H1 (cell line): ENCODE results near the gene UGT1A6. TPM values are rescaled to one million over a fixed set of nuclear protein-coding genes. Genes with fewer than 3 reads are reported as not detected.

Experiments used
- CTCF ChIA-PET: fragments of 300-600 bp; sonication (Branson Sonifier 250); formaldehyde crosslinking; loops from one replicate; lab custom pipeline; 2021; ENCODE audit not compliant: partially characterized antibody; lab: Charles Lee
- POLR2A ChIA-PET: fragments of 300-600 bp; sonication (Branson Sonifier 250); formaldehyde crosslinking; loops from one replicate; lab custom pipeline; 2021; ENCODE audit warnings: inconsistent platforms; ENCODE audit not compliant: partially characterized antibody; lab: Charles Lee
- DNase-seq, 2 experiments: peaks; one replicate each; pipeline versions ENCODE4 v3.0.0 to v3.0.0-alpha.2; 2010 to 2022; ENCODE audit warnings: low spot score in 2 of 2, low read depth in 1 of 2, mixed read lengths in 1 of 2
- FAIRE-seq: peaks from 2 replicates; lab custom pipeline; 2011; peaks lifted over from hg19 to GRCh38; lab: Jason Lieb, UNC
- H2AFZ ChIP-seq: 2 replicates; pipeline ENCODE4 v1.8.1; 2012; ENCODE audit warnings: low read length, inconsistent platforms
- H2AK5ac ChIP-seq: 2 replicates; pipeline ENCODE4 v1.6.1; 2013; ENCODE audit warnings: low read depth, low read length
- H2BK120ac ChIP-seq: replicated peaks from 2 replicates; pipeline ENCODE3; 2013; ENCODE audit warnings: low read depth, low read length, inconsistent platforms
- H2BK12ac ChIP-seq: 2 replicates; pipeline ENCODE4 v1.6.1; 2013; ENCODE audit warnings: low read depth, low read length
- H2BK15ac ChIP-seq: 2 replicates; pipeline ENCODE4 v1.6.1; 2013; ENCODE audit warnings: low read length
- H2BK20ac ChIP-seq: 2 replicates; pipeline ENCODE4 v1.6.1; 2013; ENCODE audit warnings: low read length
- H2BK5ac ChIP-seq: 2 replicates; pipeline ENCODE4 v1.6.1; 2013; ENCODE audit warnings: low read depth, low read length
- H3K14ac ChIP-seq: 2 replicates; pipeline ENCODE4 v1.6.1; 2013; ENCODE audit warnings: inconsistent platforms; ENCODE audit not compliant: insufficient read length
- H3K18ac ChIP-seq: 2 replicates; pipeline ENCODE4 v1.6.1; 2013; ENCODE audit warnings: low read length; ENCODE audit errors: extremely low read depth
- H3K23ac ChIP-seq: 2 replicates; pipeline ENCODE4 v1.6.1; 2013; ENCODE audit warnings: inconsistent platforms; ENCODE audit not compliant: insufficient read length
- H3K23me2 ChIP-seq: 2 replicates; pipeline ENCODE4 v1.6.1; 2013; ENCODE audit warnings: low read depth, low read length
- H3K27ac ChIP-seq: 2 replicates; pipeline ENCODE4 v1.6.1; 2011; ENCODE audit warnings: low read depth, low read length, inconsistent platforms
- H3K27me3 ChIP-seq, 4 experiments: replicated peaks in 1 of 4; 1 replicate in 1 of 4; 2 replicates in 3 of 4; pipeline versions ENCODE4 v1.6.1 to v1.8.1; 2011 to 2013; ENCODE audit warnings: low read length in 3 of 4, mild to moderate bottlenecking in 3 of 4, inconsistent platforms in 2 of 4, mixed read lengths in 2 of 4, moderate library complexity in 1 of 4; ENCODE audit not compliant: control insufficient read depth in 3 of 4, insufficient read depth in 3 of 4; ENCODE audit errors: extremely low read depth in 1 of 4
- H3K36me3 ChIP-seq, 4 experiments: 2 replicates each; pipeline versions ENCODE4 v1.6.1 to v1.8.1; 2011 to 2013; ENCODE audit warnings: mild to moderate bottlenecking in 4 of 4, low read length in 3 of 4, moderate library complexity in 2 of 4, control low read depth in 1 of 4, inconsistent platforms in 1 of 4; ENCODE audit not compliant: insufficient read depth in 4 of 4, control insufficient read depth in 2 of 4
- H3K4ac ChIP-seq: replicated peaks from 2 replicates; pipeline ENCODE3; 2013; ENCODE audit warnings: low read length, low read depth, mixed read lengths, inconsistent platforms; ENCODE audit not compliant: insufficient read length
- H3K4me1 ChIP-seq, 4 experiments: replicated peaks in 1 of 4; 1 replicate in 1 of 4; 2 replicates in 3 of 4; pipeline versions ENCODE4 v1.6.1 to v1.8.1; 2011 to 2013; ENCODE audit warnings: low read length in 3 of 4, inconsistent platforms in 2 of 4, mixed read lengths in 1 of 4; ENCODE audit not compliant: insufficient read depth in 4 of 4, control insufficient read depth in 3 of 4
- H3K4me2 ChIP-seq, 2 experiments: 2 replicates each; pipeline versions ENCODE4 v1.6.1 to v1.8.1; 2011 to 2013; ENCODE audit warnings: low read depth in 2 of 2, low read length in 2 of 2, control low read depth in 1 of 2, inconsistent platforms in 1 of 2, mild to moderate bottlenecking in 1 of 2; ENCODE audit not compliant: insufficient read depth in 1 of 2
- H3K4me3 ChIP-seq, 4 experiments: fragments of 200-600, 300-600 bp in 1 of 4; sonication (generic), shearing (Covaris generic), sonication (Bioruptor Twin) in 1 of 4; 2 replicates each; pipeline versions ENCODE4 v1.5.1 to v1.8.1; 2011 to 2016; ENCODE audit warnings: low read length in 4 of 4, low read depth in 3 of 4, control low read depth in 2 of 4, inconsistent platforms in 2 of 4, mild to moderate bottlenecking in 2 of 4, mixed read lengths in 1 of 4, moderate library complexity in 1 of 4; ENCODE audit not compliant: insufficient read depth in 2 of 4; ENCODE audit errors: extremely low read depth in 1 of 4
- H3K56ac ChIP-seq: replicated peaks from 2 replicates; pipeline ENCODE3; 2013; ENCODE audit warnings: low read depth, mild to moderate bottlenecking, mixed read lengths, low read length, inconsistent platforms; ENCODE audit not compliant: insufficient read length
- H3K79me1 ChIP-seq: 2 replicates; pipeline ENCODE4 v1.6.1; 2013; ENCODE audit warnings: low read depth, low read length, control low read depth
- H3K79me2 ChIP-seq, 2 experiments: 2 replicates each; pipeline versions ENCODE4 v1.6.1 to v1.8.1; 2012 to 2013; ENCODE audit warnings: low read length in 2 of 2, mild to moderate bottlenecking in 2 of 2, inconsistent platforms in 1 of 2; ENCODE audit not compliant: insufficient read depth in 2 of 2, control insufficient read depth in 1 of 2
- H3K9ac ChIP-seq, 4 experiments: replicated peaks in 1 of 4; 1 replicate in 1 of 4; 2 replicates in 3 of 4; pipeline versions ENCODE4 v1.6.1 to v1.8.1; 2011 to 2013; ENCODE audit warnings: low read depth in 3 of 4, low read length in 3 of 4, control low read depth in 2 of 4, mild to moderate bottlenecking in 2 of 4, moderate library complexity in 2 of 4, inconsistent platforms in 1 of 4; ENCODE audit errors: extremely low read depth in 1 of 4
- H3K9me3 ChIP-seq, 2 experiments: 2 replicates each; pipeline versions ENCODE4 v1.6.1 to v1.8.1; 2012 to 2013; ENCODE audit warnings: mild to moderate bottlenecking in 2 of 2, moderate library complexity in 2 of 2, control low read depth in 1 of 2, inconsistent platforms in 1 of 2, low read depth in 1 of 2, low read length in 1 of 2, mixed read lengths in 1 of 2; ENCODE audit not compliant: insufficient read depth in 2 of 2
- H4K20me1 ChIP-seq, 2 experiments: replicated peaks in 1 of 2; 2 replicates each; pipeline versions ENCODE3 to v1.8.1; 2011 to 2013; ENCODE audit warnings: inconsistent platforms in 2 of 2, low read length in 2 of 2, mild to moderate bottlenecking in 1 of 2; ENCODE audit not compliant: insufficient read depth in 2 of 2, control insufficient read depth in 1 of 2
- H4K5ac ChIP-seq: 2 replicates; pipeline ENCODE4 v1.6.1; 2013; ENCODE audit warnings: low read length, low read depth, mixed read lengths, inconsistent platforms; ENCODE audit not compliant: insufficient read length
- H4K8ac ChIP-seq: 2 replicates; pipeline ENCODE4 v1.8.0; 2013; ENCODE audit warnings: mild to moderate bottlenecking, moderate library complexity, low read length, inconsistent platforms; ENCODE audit not compliant: insufficient read depth; ENCODE audit errors: extremely low read depth
- H4K91ac ChIP-seq: replicated peaks from 2 replicates; pipeline ENCODE3; 2013; ENCODE audit warnings: low read length, mixed read lengths, inconsistent platforms; ENCODE audit not compliant: insufficient read length
- ATF2 ChIP-seq: IDR thresholded peaks from 2 replicates; pipeline ENCODE4 v1.6.1; 2012; ENCODE audit warnings: low read length, inconsistent platforms
- BCL11A ChIP-seq, 2 experiments: IDR thresholded peaks; one replicate each; pipeline ENCODE4 v1.6.1; 2011; ENCODE audit warnings: low read depth in 2 of 2, low read length in 2 of 2, mild to moderate bottlenecking in 2 of 2
- EGR1 ChIP-seq: IDR thresholded peaks from 2 replicates; pipeline ENCODE4 v1.6.1; 2011; ENCODE audit warnings: low read depth, low read length, borderline replicate concordance
- KDM1A ChIP-seq: fragments of 200-600, 300-600 bp; sonication (generic); IDR thresholded peaks from 2 replicates; pipeline ENCODE4 v1.7.1; 2016; ENCODE audit warnings: mild to moderate bottlenecking, low read length, borderline replicate concordance
- NRF1 ChIP-seq: IDR thresholded peaks from 2 replicates; pipeline ENCODE4 v1.6.1; 2011; ENCODE audit warnings: mild to moderate bottlenecking, low read depth, low read length, improper control_type of control experiment
- POLR2AphosphoS5 ChIP-seq: IDR thresholded peaks from 2 replicates; pipeline ENCODE4 v1.6.1; 2011; ENCODE audit warnings: low read depth, low read length
- RXRA ChIP-seq: IDR thresholded peaks from 2 replicates; pipeline ENCODE4 v1.6.1; 2011; ENCODE audit warnings: low read depth, mild to moderate bottlenecking, low read length, moderate library complexity; ENCODE audit not compliant: insufficient read depth
- SAP30 ChIP-seq: fragments of 300-600 bp; sonication (generic); IDR thresholded peaks from 2 replicates; pipeline ENCODE4 v1.7.1; 2012; ENCODE audit warnings: low read length, moderate library complexity, mild to moderate bottlenecking, inconsistent platforms; ENCODE audit not compliant: insufficient read depth, insufficient replicate concordance
- SP4 ChIP-seq: IDR thresholded peaks from 2 replicates; pipeline ENCODE4 v1.6.1; 2012; ENCODE audit warnings: low read length, inconsistent platforms
- SUZ12 ChIP-seq: fragments of 200-600 bp; sonication (generic); IDR thresholded peaks from 2 replicates; pipeline ENCODE4 v1.6.1; 2012; ENCODE audit warnings: mild to moderate bottlenecking, inconsistent platforms, low read length, moderate library complexity, mixed read lengths
- YY1 ChIP-seq: IDR thresholded peaks from 2 replicates; pipeline ENCODE4 v1.6.1; 2011; ENCODE audit warnings: low read depth, mild to moderate bottlenecking, low read length
- WGBS, 2 experiments: shearing (Covaris generic) in 1 of 2; methylation state at CpG; one replicate each; pipeline versions ENCODE4 v1.1.6 to v1.1.7; 2013 to 2015; ENCODE audit warnings: low lambda C conversion rate in 2 of 2, mixed read lengths in 2 of 2, inconsistent platforms in 1 of 2, low coverage in 1 of 2, missing lambda C conversion rate in 1 of 2; ENCODE audit not compliant: insufficient replicate concordance in 2 of 2, insufficient coverage in 1 of 2, insufficient read length in 1 of 2; ENCODE audit errors: extremely low coverage in 1 of 2, missing lambda C conversion rate in 1 of 2; 5-methylcytosine and 5-hydroxymethylcytosine counted together
- polyA plus RNA-seq, 7 experiments: library from polyadenylated mRNA; depleted of rRNA in 3 of 7; stranded (reverse) in 5 of 7; unstranded in 2 of 7; fragments of >200 nt in 5 of 7; fragments of 200-250 nt in 2 of 7; gene quantifications; 1 replicate in 5 of 7; 2 replicates in 1 of 7; 4 replicates in 1 of 7; pipeline versions ENCODE4 v1.2.1 to v1.2.3, GENCODE V29; 2011 to 2013; ENCODE audit warnings: missing spikeins in 2 of 7, mixed read lengths in 2 of 7
- total RNA-seq: library from RNA; stranded (reverse); fragmentation: NEBNext Ultra II Directional; extraction: Animal tissue kit (Norgen Biotek cat#: 25700); gene quantifications from 2 replicates; pipeline ENCODE4 v1.2.1, GENCODE V29; 2021

The UGT1A6 gene
- total and polyA plus RNA-seq, 2 of the 8 experiments (the other 6 are each of a cell fraction or from before 2014, with no cell fraction given) = not detected

- no peaks in the 10 kb centered on the region for H3K79me2 ChIP-seq
- no peak overlapping the region for H4K91ac ChIP-seq
- H3K9me3 ChIP-seq = no peaks in the 10 kb centered on the region
- no peak overlapping the region for H2AK5ac ChIP-seq
- no peak overlapping the region for H4K5ac ChIP-seq
- H3K27me3 ChIP-seq = no peaks in the 10 kb centered on the region
- FAIRE-seq (no peak), DNase-seq (no peak)
- no peak overlapping the region for H3K27ac ChIP-seq
- H3K56ac ChIP-seq = no peak overlapping the region
- POLR2A ChIA-PET = no interaction called here
- H3K23me2 ChIP-seq = no peaks in the 10 kb centered on the region
- no peak overlapping the region for H2BK15ac ChIP-seq
- H3K4ac ChIP-seq = no peak overlapping the region
- H4K8ac ChIP-seq = no peak overlapping the region
- H2BK120ac ChIP-seq = no peak overlapping the region
- no peak overlapping the region for H2AFZ ChIP-seq
- H3K18ac ChIP-seq = no peak overlapping the region
- H2BK12ac ChIP-seq = no peak overlapping the region
- H2BK5ac ChIP-seq = no peak overlapping the region
- CTCF ChIA-PET = interaction anchor here (2.6 kb wide), 1 partner anchor 15 kb away, joined by 11 read pairs; no protein-coding TSS in a partner anchor
- no peak overlapping the region for H3K4me2 ChIP-seq
- no peak overlapping the region for H2BK20ac ChIP-seq
- TF ChIP-seq RXRA (no peak), POLR2AphosphoS5 (no peak), EGR1 (no peak), SP4 (no peak), YY1 (no peak), ATF2 (no peak), NRF1 (no peak), SAP30 (no peak), KDM1A (no peak), SUZ12 (no peak), BCL11A (IDR thresholded peaks at IDR 0.05; ENCODE audit: low read depth in 2 of 2, low read length in 2 of 2) (no peak)
- TF ChIP-seq, all 59 proteins: peak for 0
- H3K9ac ChIP-seq = no peak overlapping the region
- H3K14ac ChIP-seq = no peak overlapping the region
- H3K79me1 ChIP-seq = no peaks in the 10 kb centered on the region
- H4K20me1 ChIP-seq = no peaks in the 10 kb centered on the region
- no peak overlapping the region for H3K4me3 ChIP-seq
- H3K4me1 ChIP-seq = no peaks in the 10 kb centered on the region
- WGBS, 2 experiments = 84% methylated on average over 3 of the region's 3 CpGs; no CpG with 5 or more reads in 1 of the 2 experiments
- no peak overlapping the region for H3K23ac ChIP-seq
- H3K36me3 ChIP-seq = no peaks in the 10 kb centered on the region
These were observed 124.7 kb downstream of the UGT1A6 start for GRCh38 chr2:233817361-233817911.
